Muscle layer of colon (tissue), 2 donors: ENCODE measurements around the gene POLR3K.

ENCODE experiments used
- H3K27ac ChIP-seq: one replicate; pipeline ENCODE4 v1.7.0; 2013; ENCODE audit warnings: low read depth, mild to moderate bottlenecking, low read length, moderate library complexity
- H3K27me3 ChIP-seq, 2 donors: one replicate each; pipeline ENCODE4 v1.7.0; 2013; ENCODE audit warnings: low read length in 2 of 2, mild to moderate bottlenecking in 2 of 2; ENCODE audit not compliant: insufficient read depth in 2 of 2, control insufficient read depth in 1 of 2
- H3K36me3 ChIP-seq: one replicate; pipeline ENCODE4 v1.7.0; 2013; ENCODE audit warnings: mild to moderate bottlenecking, low read length; ENCODE audit not compliant: insufficient read depth
- H3K4me1 ChIP-seq: one replicate; pipeline ENCODE4 v1.7.0; 2013; ENCODE audit warnings: mild to moderate bottlenecking, low read length; ENCODE audit not compliant: insufficient read depth
- H3K4me3 ChIP-seq, 2 donors: one replicate each; pipeline ENCODE4 v1.7.0; 2013; ENCODE audit warnings: low read length in 2 of 2, low read depth in 1 of 2, mild to moderate bottlenecking in 1 of 2, moderate library complexity in 1 of 2
- H3K9ac ChIP-seq: one replicate; pipeline ENCODE4 v1.7.0; 2013; ENCODE audit warnings: low read length
- H3K9me3 ChIP-seq: one replicate; pipeline ENCODE4 v1.7.0; 2013; ENCODE audit warnings: mild to moderate bottlenecking, low read length
- donor health status: abdominal sarcoma.
- donor health status: Adenocarcinoma of cecum.

The POLR3K gene

GRCh38 chr16:77273-77806, 23.9 kb upstream of the POLR3K start:
- Histone ChIP-seq H3K27ac (peak overlapping the region; percentile 90), H3K4me1 (peaks cover 42% of the 10 kb centered on the region), H3K4me3 (peak overlapping the region; percentile 67 to 85), H3K9me3 (no peaks in the 10 kb centered on the region), H3K27me3 (no peaks in the 10 kb centered on the region), H3K9ac (peak overlapping the region; percentile 8), H3K36me3 (peaks cover 8% of the 10 kb centered on the region)

GRCh38 chr16:76535-77272, 23.3 kb upstream of the POLR3K start:
- H3K9ac ChIP-seq, result peak overlapping the region; percentile 8
- H3K9me3 ChIP-seq, result no peaks in the 10 kb centered on the region
- no peaks in the 10 kb centered on the region for H3K27me3 ChIP-seq
- peaks cover 42% of the 10 kb centered on the region for H3K4me1 ChIP-seq
- peak overlapping the region; percentile 90 for H3K27ac ChIP-seq
- H3K36me3 ChIP-seq, result peaks cover 8% of the 10 kb centered on the region
- peak overlapping the region; percentile 67 to 85 for H3K4me3 ChIP-seq

- Histone ChIP-seq H3K9ac (no peak overlapping the region), H3K27me3 (no peaks in the 10 kb centered on the region), H3K4me3 (no peak overlapping the region), H3K4me1 (peaks cover 49% of the 10 kb centered on the region), H3K9me3 (no peaks in the 10 kb centered on the region), H3K27ac (peak overlapping the region; percentile 50), H3K36me3 (peaks cover 8% of the 10 kb centered on the region)
Measured at GRCh38 chr16:75580-76501, 22.4 kb upstream of the POLR3K start.

- no peaks in the 10 kb centered on the region for H3K27me3 ChIP-seq
- H3K9me3 ChIP-seq, result no peaks in the 10 kb centered on the region
- H3K27ac ChIP-seq, result peak overlapping the region; percentile 50
- peaks cover 57% of the 10 kb centered on the region for H3K4me1 ChIP-seq
- H3K36me3 ChIP-seq, result peaks cover 5% of the 10 kb centered on the region
- no peak overlapping the region for H3K9ac ChIP-seq
- no peak overlapping the region for H3K4me3 ChIP-seq
Measured at GRCh38 chr16:74747-75334, 21.4 kb upstream of the POLR3K start.

- H3K4me3 ChIP-seq, result no peak overlapping the region
- no peaks in the 10 kb centered on the region for H3K36me3 ChIP-seq
- H3K9ac ChIP-seq, result no peak overlapping the region
- no peak overlapping the region for H3K27ac ChIP-seq
- peaks cover 59% of the 10 kb centered on the region for H3K4me1 ChIP-seq
- H3K27me3 ChIP-seq, result no peaks in the 10 kb centered on the region
- H3K9me3 ChIP-seq, result no peaks in the 10 kb centered on the region
Measured at GRCh38 chr16:74051-74746, 20.8 kb upstream of the POLR3K start.

GRCh38 chr16:72561-73548, 19.4 kb upstream of the POLR3K start, which contains the start of gene RHBDF1:
RHBDF1 (minus strand) TSS chr16:72631; CDS start chr16:65015, 7,616 bp downstream.
- Histone ChIP-seq H3K36me3 (no peaks in the 10 kb centered on the region), H3K4me1 (peaks cover 56% of the 10 kb centered on the region), H3K9ac (peak within 1 kb of the TSS; percentile 72), H3K4me3 (peak within 1 kb of the TSS; percentile 60 to 61), H3K27me3 (no peaks in the 10 kb centered on the region), H3K27ac (peak within 1 kb of the TSS; percentile 78), H3K9me3 (no peaks in the 10 kb centered on the region)

GRCh38 chr16:71540-72401, 18.4 kb upstream of the POLR3K start:
- peaks cover 49% of the 10 kb centered on the region for H3K4me1 ChIP-seq

GRCh38 chr16:71210-71539, 17.8 kb upstream of the POLR3K start:
- Histone ChIP-seq H3K4me3 (peak overlapping the region; percentile 60 to 61), H3K9me3 (no peaks in the 10 kb centered on the region), H3K36me3 (no peaks in the 10 kb centered on the region), H3K27me3 (no peaks in the 10 kb centered on the region), H3K9ac (peak overlapping the region; percentile 72), H3K4me1 (peaks cover 49% of the 10 kb centered on the region), H3K27ac (peak overlapping the region; percentile 78)

More at GRCh38 chr16:71540-72401, 18.4 kb upstream of the POLR3K start:
- H3K27me3 ChIP-seq, result no peaks in the 10 kb centered on the region
- peak overlapping the region; percentile 78 for H3K27ac ChIP-seq
- H3K9ac ChIP-seq, result peak overlapping the region; percentile 72
- H3K4me3 ChIP-seq, result peak overlapping the region; percentile 60 to 61
- no peaks in the 10 kb centered on the region for H3K36me3 ChIP-seq
- no peaks in the 10 kb centered on the region for H3K9me3 ChIP-seq

GRCh38 chr16:69181-69580, 15.8 kb upstream of the POLR3K start:
- Histone ChIP-seq H3K9me3 (no peaks in the 10 kb centered on the region), H3K27me3 (no peaks in the 10 kb centered on the region), H3K9ac (no peak overlapping the region), H3K4me1 (peaks cover 53% of the 10 kb centered on the region), H3K27ac (no peak overlapping the region), H3K36me3 (peaks cover 8% of the 10 kb centered on the region), H3K4me3 (no peak overlapping the region)
